ENCODE results near the gene SPATA31D3. TPM values are rescaled to one million over a fixed set of nuclear protein-coding genes. Genes with fewer than 3 reads are reported as not detected.

SPATA31D3 gene
- total and polyA plus RNA-seq, 2 donors (not counting 1 experiment from before 2014, with no cell fraction given) = not detected

- no CpG with 5 or more reads among the region's 1 CpG for WGBS (ENCODE audit: insufficient coverage)
- no peak for DNase-seq
- no peaks in the 10 kb centered on the region for H3K9me3 ChIP-seq (ENCODE audit: control extremely low read depth in 1 of 3, control insufficient read depth in 2 of 3, insufficient read depth in 1 of 3, low read length in 2 of 3)
- peaks cover 2% of the 10 kb centered on the region for H3K9me3 Mint-ChIP-seq (ENCODE audit: insufficient read depth)
- ATAC-seq (ENCODE audit: low read depth) = no peak
- H3K4me3 ChIP-seq (ENCODE audit: control extremely low read depth in 1 of 5, extremely low read depth in 1 of 5, insufficient read depth in 1 of 5, low read depth in 2 of 5, low read length in 4 of 5) = no peak overlapping the region
- H2AFZ ChIP-seq (ENCODE audit: insufficient read depth, low read depth, low read length, poor library complexity, severe bottlenecking) = no peak overlapping the region
- no peak overlapping the region for H3K27ac ChIP-seq (ENCODE audit: low read length in 2 of 2)
- no peaks in the 10 kb centered on the region for H3K4me1 ChIP-seq (ENCODE audit: control insufficient read depth in 2 of 2, insufficient read depth in 2 of 2, low read length in 2 of 2)
- POLR2A ChIA-PET = no interaction called here
- no peak overlapping the region for H3K27ac Mint-ChIP-seq
- no peaks in the 10 kb centered on the region for H4K20me1 ChIP-seq (ENCODE audit: control insufficient read depth, insufficient read depth, low read length, poor library complexity, severe bottlenecking)
- TF ChIP-seq CTCF (IDR thresholded peaks at IDR 0.05) (no peak), EZH2 (IDR thresholded peaks at IDR 0.05; ENCODE audit: borderline replicate concordance, insufficient read depth, low read depth, low read length, poor library complexity, severe bottlenecking) (no peak)
- no peaks in the 10 kb centered on the region for H3K27me3 ChIP-seq (replicated peaks in 1 of 4; ENCODE audit: control extremely low read depth in 1 of 4, control insufficient read depth in 3 of 4, insufficient read depth in 4 of 4, low read length in 3 of 4)
- peaks cover 7% of the 10 kb centered on the region for H3K27me3 Mint-ChIP-seq
- no peak overlapping the region for H3K4me3 Mint-ChIP-seq
- intact Hi-C loops (cut with micrococcal nuclease) = no loop called here
- no peaks in the 10 kb centered on the region for H3K79me2 ChIP-seq (ENCODE audit: control insufficient read depth, insufficient read depth, low read length)
- H3K9ac ChIP-seq (ENCODE audit: low read length) = no peak overlapping the region
- H3K36me3 ChIP-seq (replicated peaks in 1 of 2; ENCODE audit: control extremely low read depth in 1 of 2, control insufficient read depth in 1 of 2, extremely low read depth in 1 of 2, insufficient read depth in 2 of 2, low read length in 1 of 2) = no peaks in the 10 kb centered on the region
- CTCF ChIA-PET = no interaction called here
- H3K4me1 Mint-ChIP-seq = no peaks in the 10 kb centered on the region
- no peak overlapping the region for H3K4me2 ChIP-seq (replicated peaks; ENCODE audit: low read depth, low read length, poor library complexity, severe bottlenecking)
Observed at GRCh38 chr9:81898851-81899250, 44.4 kb upstream of the SPATA31D3 start.

- H3K27ac ChIP-seq (ENCODE audit: low read length in 2 of 2) = no peak overlapping the region
- Mint-ChIP-seq H3K27ac (no peak overlapping the region), H3K27me3 (peaks cover 4% of the 10 kb centered on the region), H3K9me3 (ENCODE audit: insufficient read depth) (no peaks in the 10 kb centered on the region), H3K4me1 (no peaks in the 10 kb centered on the region), H3K4me3 (no peak overlapping the region)
- WGBS (ENCODE audit: insufficient coverage) = no CpG with 5 or more reads among the region's 2 CpGs
- DNase-seq = no peak
- H3K4me1 ChIP-seq (ENCODE audit: control insufficient read depth in 2 of 2, insufficient read depth in 2 of 2, low read length in 2 of 2) = no peaks in the 10 kb centered on the region
- no peaks in the 10 kb centered on the region for H4K20me1 ChIP-seq (ENCODE audit: control insufficient read depth, insufficient read depth, low read length, poor library complexity, severe bottlenecking)
- TF ChIP-seq CTCF (IDR thresholded peaks at IDR 0.05) = no peak
- TF ChIP-seq EZH2 (IDR thresholded peaks at IDR 0.05; ENCODE audit: borderline replicate concordance, insufficient read depth, low read depth, low read length, poor library complexity, severe bottlenecking) = no peak
- H3K27me3 ChIP-seq (replicated peaks in 1 of 4; ENCODE audit: control extremely low read depth in 1 of 4, control insufficient read depth in 3 of 4, insufficient read depth in 4 of 4, low read length in 3 of 4) = no peaks in the 10 kb centered on the region
- ChIA-PET CTCF (no interaction called here), POLR2A (no interaction called here)
- H3K4me2 ChIP-seq (replicated peaks; ENCODE audit: low read depth, low read length, poor library complexity, severe bottlenecking) = no peak overlapping the region
- no peak for ATAC-seq (ENCODE audit: low read depth)
- intact Hi-C loops (cut with micrococcal nuclease) = no loop called here
- no peak overlapping the region for H3K9ac ChIP-seq (ENCODE audit: low read length)
- no peaks in the 10 kb centered on the region for H3K9me3 ChIP-seq (ENCODE audit: control extremely low read depth in 1 of 3, control insufficient read depth in 2 of 3, insufficient read depth in 1 of 3, low read length in 2 of 3)
- H3K4me3 ChIP-seq (ENCODE audit: control extremely low read depth in 1 of 5, extremely low read depth in 1 of 5, insufficient read depth in 1 of 5, low read depth in 2 of 5, low read length in 4 of 5) = no peak overlapping the region
- no peaks in the 10 kb centered on the region for H3K36me3 ChIP-seq (replicated peaks in 1 of 2; ENCODE audit: control extremely low read depth in 1 of 2, control insufficient read depth in 1 of 2, extremely low read depth in 1 of 2, insufficient read depth in 2 of 2, low read length in 1 of 2)
- H2AFZ ChIP-seq (ENCODE audit: insufficient read depth, low read depth, low read length, poor library complexity, severe bottlenecking) = no peak overlapping the region
- H3K79me2 ChIP-seq (ENCODE audit: control insufficient read depth, insufficient read depth, low read length) = no peaks in the 10 kb centered on the region
Observed at GRCh38 chr9:81902196-81902595, 41.1 kb upstream of the SPATA31D3 start.

Measured in B cell (primary cell).